H4 (cell line): ENCODE results near the gene UFD1. TPM values are rescaled to one million over a fixed set of nuclear protein-coding genes. Genes with fewer than 3 reads are reported as not detected.

Source experiments
- DNase-seq: peaks from one replicate; pipeline ENCODE4 v3.0.0-alpha.2; 2015; ENCODE audit warnings: low spot score
- total RNA-seq: library from RNA; depleted of rRNA; stranded (reverse); fragments of >200 nt; shearing (Covaris generic); gene quantifications from 2 replicates; pipeline ENCODE4 v1.2.3, GENCODE V29; 2014

The UFD1 gene
- total RNA-seq, 1 experiment from 2014 or later: 71.1 TPM

DNA sequence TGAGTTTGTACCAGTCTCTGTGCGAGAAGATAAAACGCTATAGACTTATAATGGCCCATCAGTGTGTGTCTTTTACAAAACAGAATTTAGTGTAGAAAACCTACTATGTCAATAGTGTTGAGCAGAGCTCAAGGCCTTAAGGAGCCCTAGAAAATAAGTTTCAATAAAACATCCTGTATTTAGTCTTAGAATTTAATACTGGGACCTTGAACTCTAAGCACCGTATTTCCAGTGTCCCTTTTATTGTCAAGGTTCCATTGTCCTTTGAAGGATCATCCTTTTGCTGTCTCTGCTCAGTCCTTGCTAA lies 17.3 kb upstream of the UFD1 start:
- DNase-seq: no peak

- no peak for DNase-seq
Observed at GRCh38 chr22:19495562-19496323, 16.8 kb upstream of the UFD1 start.

DNA sequence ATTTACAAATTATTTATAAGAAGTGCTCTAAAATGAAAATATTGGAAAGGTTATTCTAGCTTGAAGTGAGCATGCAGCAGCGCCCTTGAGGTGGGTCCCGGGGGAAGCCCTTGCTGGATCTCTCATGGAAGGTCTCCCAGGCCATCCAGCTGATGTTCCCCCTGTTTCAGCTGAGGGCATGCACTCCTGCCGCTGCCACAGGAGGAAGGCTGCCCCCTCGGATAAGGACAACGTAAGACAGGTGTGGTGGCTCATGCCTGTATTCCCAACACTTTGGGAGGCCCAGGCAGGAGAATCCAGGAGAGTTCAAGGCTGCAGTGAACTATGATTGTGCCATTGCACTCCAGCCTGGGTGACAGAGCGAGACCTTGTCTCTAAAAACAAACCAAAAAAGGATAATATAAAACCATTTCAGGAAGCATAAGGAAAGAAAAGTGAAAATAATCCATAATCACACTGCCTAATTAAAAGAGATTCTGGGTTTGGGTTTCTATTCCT lies 15.7 kb upstream of the UFD1 start:
- DNase-seq: no peak

GRCh38 chr22:19494001-19494560 lies 15.1 kb upstream of the UFD1 start:
- no peak for DNase-seq

- no peak for DNase-seq
Observed at GRCh38 chr22:19492504-19493174, 13.6 kb upstream of the UFD1 start.

- DNase-seq: no peak
Observed at GRCh38 chr22:19490628-19491230, 11.7 kb upstream of the UFD1 start.

- DNase-seq: no peak
Observed at GRCh38 chr22:19488884-19489843, 10.2 kb upstream of the UFD1 start.

GRCh38 chr22:19488285-19488684 lies 9.3 kb upstream of the UFD1 start:
- DNase-seq: no peak

DNA sequence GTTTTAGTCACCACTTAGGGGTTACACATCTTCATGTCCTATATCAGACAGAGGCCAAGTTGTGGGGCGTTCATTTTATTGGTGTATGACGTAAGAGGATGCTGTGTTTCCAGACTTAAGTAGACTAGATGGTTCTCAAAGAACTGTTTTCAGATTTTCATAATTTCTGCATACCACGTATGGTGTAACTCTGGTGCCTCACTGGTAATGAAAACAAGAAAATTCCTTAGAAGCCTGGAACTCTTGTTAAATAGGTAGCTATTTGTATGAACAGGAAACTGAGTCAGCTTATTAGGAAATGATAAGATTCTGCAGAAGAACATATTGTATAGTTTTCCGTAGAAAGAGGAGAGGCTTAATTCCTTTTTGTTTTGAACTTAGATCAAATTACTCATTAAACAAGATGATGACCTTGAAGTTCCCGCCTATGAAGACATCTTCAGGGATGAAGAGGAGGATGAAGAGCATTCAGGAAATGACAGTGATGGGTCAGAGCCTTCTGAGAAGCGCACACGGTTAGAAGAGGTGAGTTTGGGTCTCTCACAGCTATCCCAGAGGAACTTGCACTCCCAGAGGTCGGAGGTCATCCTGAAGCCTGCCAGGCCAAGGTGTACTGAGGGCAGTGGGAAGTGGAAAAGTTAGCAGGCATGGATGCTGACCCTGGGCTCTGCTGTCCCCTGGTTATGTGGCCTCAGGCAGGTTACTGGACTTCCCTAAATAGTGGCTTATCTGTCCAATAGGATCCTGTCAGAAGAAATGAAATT lies 4.7 kb upstream of the UFD1 start:
- DNase-seq: no peak

GRCh38 chr22:19482297-19482696 lies 3.3 kb upstream of the UFD1 start:
- DNase-seq: no peak

DNA sequence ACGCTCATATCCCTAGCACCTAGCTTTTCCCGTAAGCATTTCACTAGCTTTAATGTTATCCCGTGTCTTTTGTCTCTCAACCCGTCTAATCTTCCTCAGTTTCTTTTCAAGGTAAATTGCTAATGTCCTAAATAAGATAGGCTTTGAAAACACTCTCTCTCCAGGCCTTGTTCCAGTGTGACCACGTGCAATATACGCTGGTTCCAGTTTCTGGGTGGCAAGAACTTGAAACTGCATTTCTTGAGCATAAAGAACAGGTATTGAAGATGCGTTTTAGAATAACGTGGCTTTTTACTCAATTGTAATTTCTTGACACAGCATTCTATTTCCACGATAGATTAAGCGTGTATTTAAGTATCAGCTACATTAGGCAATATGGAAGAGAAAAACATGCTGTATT lies 1.8 kb upstream of the UFD1 start:
- no peak for DNase-seq

DNA sequence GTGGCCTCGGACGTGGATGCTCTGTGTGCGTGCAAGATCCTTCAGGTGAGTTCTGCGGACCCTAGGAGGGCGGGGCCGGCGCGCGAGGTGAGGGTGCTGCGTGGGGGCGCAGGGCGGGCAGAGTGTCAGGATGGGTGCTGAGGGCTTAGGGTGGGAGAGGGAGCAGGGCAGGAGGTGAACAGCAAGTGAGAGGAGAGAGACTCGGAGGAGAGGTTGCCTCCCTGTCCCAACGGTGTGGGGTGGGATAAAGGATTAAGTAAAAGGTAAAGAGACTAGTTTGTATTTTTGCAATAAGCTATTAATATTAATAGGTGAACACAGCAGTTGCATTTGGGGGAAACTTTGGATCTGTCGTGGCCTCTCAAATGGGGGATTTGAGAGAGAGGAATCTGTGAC lies 1.2 kb upstream of the UFD1 start:
- no peak for DNase-seq

DNA sequence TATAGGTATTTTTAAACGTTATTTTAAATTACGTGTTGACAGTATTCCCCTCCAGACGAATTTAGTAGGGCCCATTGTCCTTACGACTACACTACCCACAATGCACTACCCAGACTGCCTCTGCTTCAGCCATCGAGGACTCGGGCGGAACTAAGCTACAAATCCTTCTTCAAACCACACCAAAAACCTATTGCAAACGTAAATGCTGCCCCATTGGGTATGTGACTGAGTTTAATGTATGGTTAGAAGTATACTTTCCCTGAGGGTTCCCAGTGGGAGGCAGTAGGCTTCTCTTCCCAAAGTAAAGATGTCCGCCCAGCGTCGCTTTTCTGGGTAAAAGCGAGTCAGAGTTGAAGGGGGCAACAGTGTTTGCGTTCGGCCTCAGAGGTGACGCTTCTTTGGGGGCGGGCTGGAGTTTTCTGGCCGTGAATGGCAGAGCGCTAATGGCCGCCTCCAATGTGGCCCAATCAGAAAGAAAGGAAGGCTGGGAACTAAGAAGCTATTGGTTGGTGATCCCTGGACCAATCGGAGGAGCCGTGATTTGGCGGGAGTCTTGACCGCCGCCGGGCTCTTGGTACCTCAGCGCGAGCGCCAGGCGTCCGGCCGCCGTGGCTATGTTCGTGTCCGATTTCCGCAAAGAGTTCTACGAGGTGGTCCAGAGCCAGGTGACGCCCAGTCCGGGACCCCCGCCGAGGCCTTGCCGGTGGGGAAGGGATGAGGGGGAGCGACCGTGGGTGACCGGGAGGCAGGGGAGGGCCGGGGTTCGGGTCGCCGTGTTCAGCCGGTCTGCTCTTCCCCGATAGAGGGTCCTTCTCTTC lies 571 bp upstream of the UFD1 start, which contains the start of gene CDC45:
TSS of gene CDC45 (plus strand) at position 566 of the 818 bp plus-strand sequence. CDS start at position 615, 49 bp downstream.
- peak; percentile 95 for DNase-seq

DNA sequence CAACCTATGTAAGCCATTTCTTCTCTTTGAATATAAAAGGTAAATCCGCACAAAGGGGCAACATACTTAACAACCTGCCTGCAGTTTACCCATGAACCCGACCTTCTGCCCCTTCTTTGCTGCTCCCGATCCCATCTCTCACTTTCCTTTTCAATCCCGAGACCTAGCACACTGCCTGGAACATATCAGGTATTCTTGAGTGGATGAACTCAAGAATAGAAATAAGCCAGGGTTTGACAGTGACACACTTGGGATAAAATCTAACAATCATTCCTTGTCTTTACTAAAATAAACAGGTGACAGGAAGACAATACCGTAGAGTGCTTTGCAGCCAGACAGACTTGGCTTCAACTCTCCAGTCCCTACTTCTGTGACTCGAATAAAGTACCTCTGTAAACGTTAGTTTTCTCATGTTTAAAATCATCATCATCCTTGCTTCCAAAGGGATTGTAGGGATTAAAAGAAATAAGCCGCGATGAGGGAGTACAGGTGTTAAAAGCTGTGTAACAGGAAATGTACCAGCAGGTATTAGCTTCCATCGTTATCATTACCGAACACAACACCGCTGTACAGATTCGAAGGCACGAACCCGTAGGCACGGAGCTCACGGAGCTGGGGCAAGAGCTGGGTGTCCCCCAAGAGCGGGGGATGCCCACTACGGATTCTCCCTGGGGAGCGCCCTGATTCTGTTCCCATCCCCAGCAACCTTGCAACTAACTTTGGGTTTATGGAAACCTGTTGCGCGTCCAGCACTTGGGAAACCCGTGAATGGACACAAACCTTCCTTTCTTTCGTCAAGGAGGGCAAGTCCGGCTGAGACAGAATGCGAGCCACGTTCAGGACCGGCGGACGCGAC lies 720 bp downstream of the UFD1 start:
- DNase-seq: no peak

DNA sequence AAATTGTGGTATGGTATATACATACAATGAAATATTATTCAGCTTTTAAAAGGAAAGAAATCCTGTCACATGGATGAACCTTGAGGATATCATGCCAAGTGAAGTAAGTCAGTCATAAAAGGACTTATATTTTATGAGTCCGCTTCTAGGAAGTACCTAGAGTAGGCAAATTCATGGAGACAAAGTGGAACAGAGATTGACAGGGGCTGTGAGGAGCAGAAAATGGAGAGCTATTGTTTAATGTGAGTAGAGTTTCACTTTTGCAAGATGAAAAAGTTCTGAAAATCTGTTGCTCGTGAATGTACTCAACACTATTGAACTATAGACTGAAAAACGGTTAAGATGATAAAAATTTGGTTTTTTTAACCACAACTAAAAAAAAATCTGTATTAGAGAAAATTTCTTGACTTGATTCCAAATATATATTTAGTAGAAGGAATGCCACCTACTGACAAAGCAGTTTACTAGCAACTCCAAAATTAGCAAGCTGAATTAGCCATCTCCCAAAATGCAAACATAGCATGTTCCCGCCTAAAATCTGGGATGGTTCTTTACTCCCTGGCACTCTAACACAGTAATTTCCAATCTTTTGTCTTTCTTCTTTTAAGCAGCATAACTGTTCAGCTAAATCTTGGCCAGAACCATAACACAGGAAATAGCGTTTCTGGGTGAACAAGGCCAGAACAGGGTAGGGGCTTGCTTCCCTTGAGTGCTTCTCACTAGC lies 1.5 kb downstream of the UFD1 start:
- DNase-seq: no peak

DNA sequence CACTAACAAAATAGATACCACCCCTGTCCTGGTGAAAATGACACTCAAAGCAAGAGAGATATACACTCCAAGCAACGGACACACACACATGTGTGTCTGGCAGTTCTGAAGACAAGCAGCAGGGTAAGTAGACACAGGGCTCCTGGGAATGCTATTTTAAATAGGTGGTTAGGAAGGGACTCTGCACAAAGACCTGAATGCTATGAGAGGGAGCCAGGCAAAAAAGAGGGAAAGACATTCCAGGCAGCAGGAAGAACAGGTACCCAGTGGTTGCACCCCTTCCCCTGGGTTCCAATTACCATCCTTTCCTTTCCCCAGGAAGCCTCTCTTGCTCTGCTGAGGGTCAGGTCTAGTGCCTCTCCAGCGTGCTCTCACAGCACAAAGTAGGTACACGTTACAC lies 3.0 kb downstream of the UFD1 start:
- DNase-seq: no peak

GRCh38 chr22:19473578-19473977 lies 5.4 kb downstream of the UFD1 start:
- no peak for DNase-seq

- no peak for DNase-seq
Observed at GRCh38 chr22:19472233-19472632, 6.8 kb downstream of the UFD1 start.
